T47D (cell line): ENCODE results near the gene FNDC3B.

ENCODE experiments used
- DNase-seq, 2 experiments: peaks; one replicate each; pipeline versions ENCODE4 v3.0.0 to v3.0.0-alpha.2; 2011 to 2012; ENCODE audit warnings: low read depth in 1 of 2, low spot score in 1 of 2
- JUND ChIP-seq: IDR thresholded peaks from 2 replicates; pipeline ENCODE4 v1.6.1; 2012; ENCODE audit warnings: low read depth
- in situ Hi-C: cut with HindIII; loops from 2 replicates; pipeline ENCODE4 v1.10.0; 2016; ENCODE audit warnings: low sequenced_read_pairs, low pct_unique_long_range_greater_than_20kb

Gene FNDC3B

GRCh38 chr3:172170073-172170709 lies 130.8 kb downstream of the FNDC3B start:
- no peak for TF ChIP-seq JUND
- in situ Hi-C loops: no loop called here

GRCh38 chr3:172170841-172171240 lies 131.5 kb downstream of the FNDC3B start:
- in situ Hi-C loops: no loop called here
- no peak for TF ChIP-seq JUND
- no peak for DNase-seq

More at GRCh38 chr3:172170073-172170709, 130.8 kb downstream of the FNDC3B start:
- DNase-seq: no peak

GRCh38 chr3:172171396-172172075 lies 132.2 kb downstream of the FNDC3B start:
- no peak for TF ChIP-seq JUND
- in situ Hi-C loops: no loop called here
- DNase-seq: no peak

GRCh38 chr3:172173316-172174254 lies 134.2 kb downstream of the FNDC3B start:
- in situ Hi-C loops: no loop called here
- TF ChIP-seq JUND: no peak
- DNase-seq: no peak

GRCh38 chr3:172174513-172175253 lies 135.3 kb downstream of the FNDC3B start:
- no peak for TF ChIP-seq JUND
- no peak for DNase-seq
- in situ Hi-C loops: no loop called here

GRCh38 chr3:172175254-172175599 lies 135.8 kb downstream of the FNDC3B start:
- DNase-seq: no peak
- in situ Hi-C loops: no loop called here
- TF ChIP-seq JUND: no peak

- no peak for TF ChIP-seq JUND
- in situ Hi-C loops: no loop called here
- DNase-seq: no peak
Observed at GRCh38 chr3:172176061-172176770, 136.8 kb downstream of the FNDC3B start.

GRCh38 chr3:172177046-172177445 lies 137.7 kb downstream of the FNDC3B start:
- in situ Hi-C loops: no loop called here
- TF ChIP-seq JUND: no peak
- no peak for DNase-seq

GRCh38 chr3:172177803-172178316 lies 138.5 kb downstream of the FNDC3B start:
- DNase-seq: no peak
- in situ Hi-C loops: no loop called here
- no peak for TF ChIP-seq JUND

- no peak for TF ChIP-seq JUND
- in situ Hi-C loops: no loop called here
- DNase-seq: no peak
Observed at GRCh38 chr3:172179680-172180399, 140.5 kb downstream of the FNDC3B start.

- in situ Hi-C loops: no loop called here
- DNase-seq: no peak
- TF ChIP-seq JUND: no peak
Observed at GRCh38 chr3:172180473-172180872, 141.1 kb downstream of the FNDC3B start.
